GM12864 (cell line): ENCODE data around the gene FBLN1.

Source experiments
- DNase-seq: peaks from one replicate; pipeline ENCODE4 v3.0.0-alpha.2; 2011; ENCODE audit warnings: low read depth
- H3K4me3 ChIP-seq: 2 replicates; pipeline ENCODE4 v1.5.1; 2011; ENCODE audit warnings: mild to moderate bottlenecking, low read depth, low read length, control low read depth
- CTCF ChIP-seq: IDR thresholded peaks from 2 replicates; pipeline ENCODE4 v1.5.1; 2011; ENCODE audit warnings: low read depth, mild to moderate bottlenecking, moderate library complexity, low read length, control low read depth, inconsistent platforms; ENCODE audit errors: missing control alignments

FBLN1 gene

GRCh38 chr22:45483319-45483718 lies 19.4 kb upstream of the FBLN1 start:
- no peak for DNase-seq
- no peak overlapping the region for H3K4me3 ChIP-seq
- TF ChIP-seq CTCF: no peak

GRCh38 chr22:45483918-45484499 lies 18.7 kb upstream of the FBLN1 start:
- TF ChIP-seq CTCF: no peak
- DNase-seq: no peak
- H3K4me3 ChIP-seq: no peak overlapping the region

- no peak overlapping the region for H3K4me3 ChIP-seq
Observed at GRCh38 chr22:45484742-45485141, 17.9 kb upstream of the FBLN1 start.

GRCh38 chr22:45485261-45485660 lies 17.4 kb upstream of the FBLN1 start:
- no peak overlapping the region for H3K4me3 ChIP-seq
- no peak for TF ChIP-seq CTCF
- DNase-seq: no peak

More at GRCh38 chr22:45484742-45485141, 17.9 kb upstream of the FBLN1 start:
- no peak for TF ChIP-seq CTCF
- no peak for DNase-seq

GRCh38 chr22:45488764-45489370 lies 13.8 kb upstream of the FBLN1 start:
- no peak overlapping the region for H3K4me3 ChIP-seq
- no peak for DNase-seq
- no peak for TF ChIP-seq CTCF

GRCh38 chr22:45490836-45491235 lies 11.8 kb upstream of the FBLN1 start:
- DNase-seq: no peak

More at GRCh38 chr22:45490836-45491235, 11.8 kb upstream of the FBLN1 start:
- no peak for TF ChIP-seq CTCF
- no peak overlapping the region for H3K4me3 ChIP-seq
